ENCODE measurements around the gene WDR91.
"Not testable (repeated sequence)": the region's sequence is repeated elsewhere in the genome, so short reads cannot be mapped to it uniquely, and the experiment has no call there.

The WDR91 gene

GRCh38 chr7:135211179-135211945 lies at the start of gene WDR91:
TSS of gene WDR91 (minus strand) at chr7:135211526. CDS start at chr7:135211502, 24 bp downstream.
- peak; percentile 87 for DNase-seq

- no peak for DNase-seq
These were observed 49.1 kb upstream of the WDR91 start for GRCh38 chr7:135260470-135260869.

DNA sequence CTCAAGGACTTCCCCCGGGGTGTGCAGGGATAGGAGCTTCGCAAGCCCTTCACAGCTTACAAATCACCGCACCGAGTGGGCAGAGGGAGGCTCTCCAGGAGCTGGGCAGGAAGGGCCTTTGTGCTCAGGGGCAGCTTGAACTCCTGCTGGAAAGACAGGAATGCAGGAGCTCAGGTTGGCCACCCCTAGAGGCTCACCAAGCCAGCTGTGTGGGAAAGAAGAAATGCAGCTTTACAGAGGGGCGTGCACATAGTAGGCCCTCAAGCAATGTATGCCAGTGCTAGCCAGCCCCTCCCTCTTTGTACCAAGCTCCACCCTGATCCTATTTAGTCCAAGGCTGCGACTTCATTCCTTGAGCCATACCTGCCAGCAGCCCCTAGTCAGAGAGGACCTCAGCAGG lies 48.4 kb upstream of the WDR91 start:
- DNase-seq = no peak

GRCh38 chr7:135258585-135258984 lies 47.3 kb upstream of the WDR91 start:
- DNase-seq = no peak

- no peak for DNase-seq
These were observed 46.5 kb upstream of the WDR91 start for GRCh38 chr7:135257790-135258189.

DNA sequence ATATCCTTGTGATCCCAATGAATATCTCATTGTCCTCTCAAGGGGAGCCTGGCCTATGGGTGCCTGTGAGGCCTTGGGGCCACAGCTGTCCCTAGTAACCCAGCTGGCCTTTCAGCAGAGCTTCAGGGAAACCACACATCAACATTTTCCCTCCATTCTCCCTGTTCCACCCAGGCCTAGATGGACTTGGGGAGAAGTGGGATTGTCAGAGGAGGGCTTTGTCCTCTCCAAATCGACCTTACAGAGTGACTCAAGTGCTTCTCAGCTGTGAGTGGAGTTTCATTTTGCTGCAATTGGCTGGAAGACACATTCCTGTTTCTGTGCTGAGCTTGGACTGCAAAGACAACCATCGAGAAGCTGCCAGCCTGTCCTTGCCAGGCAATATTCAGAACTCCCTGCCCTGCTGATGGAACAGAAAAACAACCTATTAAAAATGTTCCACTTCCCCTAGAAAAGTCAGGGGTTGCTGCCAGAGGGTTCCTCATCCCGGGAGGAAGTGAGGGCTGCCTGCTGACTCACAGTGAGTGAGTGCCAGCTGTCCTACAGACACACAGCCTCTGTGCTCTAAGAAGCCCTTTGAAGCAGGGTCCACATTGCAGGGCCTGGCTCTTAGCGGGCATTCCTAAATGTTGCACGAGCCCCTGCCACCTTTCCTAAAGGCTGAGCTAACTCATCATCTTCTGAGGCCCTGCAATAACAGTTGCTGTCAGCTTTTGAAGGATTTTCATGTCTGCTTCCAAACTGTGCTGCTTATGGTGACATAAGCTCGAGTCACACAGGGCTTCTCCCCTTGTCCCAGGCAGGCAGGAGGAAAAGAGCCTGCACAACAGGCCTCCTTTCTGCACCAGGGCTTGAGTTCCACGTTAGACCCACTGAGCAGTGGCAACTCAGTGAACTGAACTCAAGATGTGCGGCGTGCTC lies 42.8 kb upstream of the WDR91 start:
- DNase-seq = peak; percentile 31

- DNase-seq = no peak
These were observed 40.4 kb upstream of the WDR91 start for GRCh38 chr7:135251496-135252391.

DNA sequence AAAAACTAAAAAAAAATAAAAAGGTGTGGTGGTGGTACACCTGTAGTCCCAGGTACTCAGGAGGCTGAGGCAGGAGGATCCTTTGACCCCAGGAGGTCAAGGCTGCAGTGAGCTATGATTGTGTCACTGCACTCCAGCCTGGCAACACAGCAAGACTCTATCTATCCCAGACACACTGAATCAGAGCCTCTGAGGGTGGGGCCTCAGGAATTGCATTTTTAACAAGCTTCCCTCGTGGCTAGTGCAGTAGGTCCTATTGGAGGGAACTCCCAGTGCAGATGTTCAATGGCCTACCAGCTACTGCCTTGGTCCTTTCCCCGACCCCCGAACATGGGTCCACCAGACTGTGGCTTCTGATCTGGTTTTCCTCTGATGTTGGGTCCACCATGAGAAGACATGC lies 37.2 kb upstream of the WDR91 start:
- DNase-seq = no peak

DNA sequence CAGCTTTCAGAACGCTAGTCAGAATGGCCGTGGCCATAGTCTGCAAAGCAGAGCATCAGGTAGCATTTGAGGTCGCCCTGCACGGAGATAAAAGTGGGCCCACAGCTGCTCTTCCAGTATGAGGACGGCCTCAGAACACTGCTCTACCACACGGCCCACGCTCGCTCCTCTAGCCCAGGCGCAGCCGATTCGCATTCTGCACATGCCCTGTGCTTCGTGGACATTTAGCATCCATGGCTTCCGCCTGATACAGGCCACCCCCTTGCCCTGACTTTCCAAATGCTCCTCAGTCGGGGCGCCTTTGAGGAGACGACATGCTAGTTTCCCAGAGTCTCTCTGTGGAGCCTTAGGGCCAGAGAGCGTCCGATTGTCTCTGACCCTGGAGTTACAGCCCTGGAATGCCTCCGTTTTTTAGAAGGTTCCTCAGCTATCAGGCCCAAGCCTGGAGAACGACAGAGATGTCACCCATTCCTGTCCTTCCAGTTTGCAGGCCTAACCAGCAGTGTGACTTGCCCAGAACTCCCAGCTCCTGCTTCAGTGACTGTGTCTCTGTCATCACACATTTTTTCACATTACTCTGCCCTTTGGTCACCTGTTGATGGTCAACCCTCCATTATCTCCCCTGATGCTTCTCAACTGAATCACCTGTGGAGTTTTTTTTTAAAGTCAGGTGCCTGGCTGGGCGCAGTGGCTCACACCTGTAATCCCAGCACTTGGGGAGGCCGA lies 36.6 kb upstream of the WDR91 start:
- DNase-seq = no peak

- DNase-seq = no peak
These were observed 35.0 kb upstream of the WDR91 start for GRCh38 chr7:135246191-135246825.

DNA sequence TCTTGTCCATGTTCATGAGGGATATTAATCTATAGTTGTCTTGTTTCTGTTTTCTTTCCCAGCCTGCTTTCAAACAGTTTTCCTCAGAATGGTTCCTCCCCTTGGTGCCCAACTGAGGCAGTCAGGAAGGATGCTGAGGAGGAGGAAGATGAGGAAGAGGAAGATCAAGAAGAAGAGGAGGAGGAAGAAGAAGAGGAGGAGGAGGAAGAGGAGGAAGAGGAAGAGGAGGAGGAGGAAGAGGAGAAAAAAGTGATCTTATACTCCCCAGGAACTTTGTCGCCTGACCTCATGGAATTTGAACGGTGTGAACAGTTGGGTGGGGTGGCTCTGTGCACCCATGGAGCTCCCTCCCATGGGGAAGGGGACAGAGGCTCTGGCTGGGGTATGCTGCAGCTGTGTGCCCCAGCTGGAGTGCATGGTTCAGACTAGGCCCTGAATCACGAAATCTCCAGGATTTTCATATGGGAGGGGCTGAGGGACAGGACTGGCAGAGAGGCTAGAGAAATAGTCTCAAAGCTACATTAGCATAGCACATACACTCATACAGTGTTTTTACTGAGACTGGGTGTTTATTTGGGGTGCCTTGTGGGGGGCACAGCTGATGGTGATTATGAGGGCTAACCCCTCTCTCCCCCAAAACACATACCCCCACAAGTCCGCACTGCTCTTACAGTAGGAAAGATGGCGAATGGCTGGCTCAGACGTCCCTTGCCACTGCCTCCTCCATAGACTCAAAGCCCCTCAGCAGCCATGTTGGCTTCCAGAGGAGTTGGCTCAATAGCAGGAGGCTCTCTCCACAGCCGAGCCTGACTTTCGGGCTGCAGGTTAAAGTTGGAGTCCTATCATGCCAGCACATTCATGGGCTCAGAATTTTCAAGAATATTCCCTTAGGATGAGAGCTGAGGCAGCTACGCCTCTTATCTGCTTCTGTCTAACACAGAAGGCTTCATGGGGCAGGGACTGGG lies 34.2 kb upstream of the WDR91 start:
- DNase-seq = no peak

DNA sequence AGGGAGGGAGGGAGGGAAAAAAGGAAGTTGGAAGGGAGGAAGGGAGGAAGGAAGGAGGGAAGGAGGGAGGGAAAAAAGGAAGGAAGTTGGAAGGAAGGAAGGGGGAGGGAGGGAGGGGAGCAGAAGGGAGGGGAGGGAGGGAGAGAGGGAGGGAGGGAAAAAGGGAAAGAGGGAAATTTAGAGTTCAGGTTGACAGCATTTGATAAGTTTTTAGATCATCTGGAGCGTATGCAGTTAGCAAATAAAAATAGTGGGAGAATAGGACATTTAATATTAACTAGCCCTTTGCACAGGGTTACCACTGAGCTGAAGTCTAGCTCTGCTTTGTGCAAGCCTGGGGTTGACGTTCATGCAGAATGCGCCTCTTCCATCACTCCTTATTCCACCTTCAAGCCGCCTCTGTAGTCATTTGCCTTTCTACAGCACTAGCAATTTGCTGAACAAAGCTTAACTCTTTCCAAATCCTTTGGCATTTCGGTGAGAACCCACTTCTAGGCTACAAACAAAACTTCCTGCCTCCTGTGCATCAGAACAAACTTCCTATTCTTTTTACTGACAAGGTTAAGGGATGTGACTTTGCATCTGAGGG lies 30.9 kb upstream of the WDR91 start:
- DNase-seq = no peak

GRCh38 chr7:135240441-135240840 lies 29.1 kb upstream of the WDR91 start:
- no peak for DNase-seq

DNA sequence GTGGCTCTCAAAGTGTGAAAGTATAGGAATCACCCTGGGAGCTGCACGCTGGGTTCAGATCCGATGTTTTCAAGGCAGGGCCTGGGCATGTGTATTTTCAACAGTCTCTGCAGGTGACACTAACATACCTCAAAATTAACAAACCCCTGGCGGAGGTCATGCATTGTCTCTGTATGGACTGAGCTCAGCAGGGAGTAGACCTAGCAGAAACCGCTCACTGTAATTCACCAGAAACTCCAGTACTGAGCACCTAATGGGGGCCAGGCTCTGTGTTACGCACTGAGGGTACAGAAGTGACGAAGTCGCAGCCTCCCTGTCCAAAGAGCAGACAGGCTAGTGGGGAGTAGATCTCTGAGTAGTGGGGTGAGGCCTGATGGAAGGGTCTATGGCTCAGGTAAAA lies 27.9 kb upstream of the WDR91 start:
- no peak for DNase-seq

DNA sequence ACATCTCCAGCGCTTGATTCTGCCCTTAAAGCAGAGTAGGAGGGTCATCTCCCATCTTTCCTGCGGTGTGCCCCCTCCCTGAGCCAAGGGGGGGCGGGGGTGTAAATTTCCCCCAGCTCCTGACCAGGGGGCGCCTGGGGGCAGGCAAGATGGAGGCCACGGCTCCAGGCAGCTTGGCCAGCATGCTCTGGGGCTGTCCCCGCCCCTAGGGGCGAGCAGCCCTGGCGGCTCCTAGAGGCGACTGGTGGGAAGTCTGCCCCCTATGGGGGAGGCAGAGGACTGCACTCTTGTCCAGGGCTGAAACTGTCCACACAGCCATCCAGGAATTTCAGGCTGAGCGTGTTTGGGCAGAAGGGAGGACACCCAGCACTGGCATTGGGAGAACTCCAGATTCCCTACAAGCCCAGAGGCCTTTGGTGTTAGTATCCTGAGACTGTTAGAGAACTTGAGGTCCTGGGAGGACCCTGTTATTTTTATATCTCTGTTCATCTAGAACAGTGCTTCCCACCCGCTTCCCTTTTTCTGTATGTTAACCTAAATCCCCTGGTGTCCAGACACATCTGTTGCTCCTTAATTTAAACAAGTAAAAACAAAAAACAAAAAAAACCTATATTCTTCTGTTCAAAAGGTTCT lies 26.9 kb upstream of the WDR91 start:
- DNase-seq = no peak

- no peak for DNase-seq
These were observed 25.4 kb upstream of the WDR91 start for GRCh38 chr7:135236727-135237126.

DNA sequence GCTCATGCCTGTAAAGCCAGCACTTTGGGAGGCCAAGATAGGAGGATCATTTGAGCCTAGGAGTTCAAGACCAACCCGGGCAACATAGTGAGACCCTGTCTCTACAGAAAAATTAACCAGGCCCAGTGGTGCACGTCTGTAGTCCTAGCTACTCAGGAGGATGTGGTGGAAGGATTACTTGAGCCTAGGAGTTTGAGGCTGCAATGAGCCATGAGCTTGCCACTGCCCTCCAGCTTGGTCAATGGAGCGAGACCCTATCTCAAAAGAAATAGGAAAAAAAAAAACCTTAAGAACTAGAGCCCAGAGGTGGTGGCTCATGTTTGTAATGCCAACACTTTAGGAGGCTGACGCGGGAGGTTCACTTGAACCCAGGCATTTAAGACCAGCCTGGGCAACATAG lies 24.5 kb upstream of the WDR91 start:
- no peak for DNase-seq

DNA sequence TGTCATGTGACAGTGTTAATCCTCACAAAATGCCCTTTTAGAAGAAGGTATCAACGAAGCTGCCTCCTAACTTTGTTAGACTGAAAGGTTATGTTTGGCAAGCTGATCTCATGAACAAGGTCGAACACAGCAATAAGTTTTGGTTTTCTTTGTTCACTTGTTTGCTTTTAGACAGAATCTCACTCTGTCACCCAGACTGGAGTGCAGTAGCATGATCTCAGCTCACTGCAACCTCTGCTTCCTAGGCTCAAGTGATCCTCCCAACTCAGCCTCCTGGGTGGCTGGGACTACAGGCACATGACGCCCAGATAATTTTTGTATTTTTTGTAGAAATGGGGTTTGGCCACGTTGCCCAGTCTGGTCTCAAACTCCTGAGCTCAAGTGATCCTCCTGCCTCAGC lies 23.4 kb upstream of the WDR91 start:
- no peak for DNase-seq

GRCh38 chr7:135234095-135234494 lies 22.8 kb upstream of the WDR91 start:
- not testable (repeated sequence) for DNase-seq

- DNase-seq = no peak
These were observed 22.2 kb upstream of the WDR91 start, which contains the start of gene STRA8 for GRCh38 chr7:135233570-135233969. TSS of gene STRA8 (plus strand) at chr7:135233838. CDS start at chr7:135240525, 6,687 bp downstream.
